Stimulated activated CD8-positive, alpha-beta memory T cell treated with anti-CD3 and anti-CD28 coated beads, Interleukin-7, amount 100 ng/mL, for 24 hours (primary cell): ENCODE data around the gene SH3BP5.

Source experiments
- DNase-seq: peaks from one replicate; pipeline ENCODE4 v3.0.0-alpha.2; 2020; ENCODE audit warnings: low read depth

Gene SH3BP5

DNA sequence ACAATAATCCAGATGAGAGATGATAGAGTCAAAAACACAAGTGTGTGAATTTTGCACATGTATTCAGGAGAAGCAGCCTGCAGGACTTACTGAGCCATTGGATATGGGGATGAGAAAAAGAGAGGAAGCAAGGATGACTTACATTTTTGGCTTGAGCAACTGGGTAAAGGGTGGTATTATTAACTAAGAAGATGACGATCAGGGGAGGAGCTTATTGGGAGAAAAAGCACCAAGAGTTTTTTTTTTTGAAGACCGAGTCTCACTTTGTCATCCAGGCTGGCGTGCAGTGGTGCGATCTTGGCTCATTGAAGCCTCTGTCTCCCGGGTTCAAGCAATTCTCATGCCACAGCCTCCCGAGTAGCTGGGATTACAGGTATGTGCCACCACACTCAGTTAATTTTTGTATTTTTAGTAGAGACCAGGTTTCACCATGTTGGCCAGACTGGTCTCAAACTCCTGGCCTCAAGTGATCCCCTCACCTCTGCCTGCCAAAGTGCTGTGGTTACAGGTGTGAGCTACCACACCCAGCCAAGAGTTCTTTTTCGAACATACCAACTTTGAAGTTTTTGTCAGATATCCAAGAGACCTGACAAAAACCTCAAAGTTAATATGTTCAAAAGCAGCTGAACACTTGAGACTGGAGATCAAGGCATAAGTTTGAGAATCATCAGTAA is 14.8 kb upstream of the SH3BP5 start:
- DNase-seq = no peak

DNA sequence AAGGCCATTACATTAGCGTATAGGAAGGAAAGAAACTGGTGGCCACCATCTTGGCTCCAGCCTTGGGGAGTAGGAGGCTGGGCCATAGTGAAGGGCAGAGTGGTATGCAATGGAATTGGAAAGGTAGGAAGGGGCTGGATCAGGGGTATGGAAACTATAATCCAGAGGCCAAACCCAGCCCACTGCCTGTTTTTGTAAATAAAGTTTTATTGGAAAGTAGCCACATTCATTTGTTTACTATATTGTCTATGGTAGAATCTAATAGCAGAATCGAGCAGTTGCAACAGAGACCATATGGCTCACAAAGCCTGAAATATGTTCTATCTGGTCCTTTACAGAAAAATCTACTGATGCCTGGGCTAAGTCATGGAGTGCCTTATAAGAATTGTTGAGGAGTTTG is 14.1 kb upstream of the SH3BP5 start:
- no peak for DNase-seq

DNA sequence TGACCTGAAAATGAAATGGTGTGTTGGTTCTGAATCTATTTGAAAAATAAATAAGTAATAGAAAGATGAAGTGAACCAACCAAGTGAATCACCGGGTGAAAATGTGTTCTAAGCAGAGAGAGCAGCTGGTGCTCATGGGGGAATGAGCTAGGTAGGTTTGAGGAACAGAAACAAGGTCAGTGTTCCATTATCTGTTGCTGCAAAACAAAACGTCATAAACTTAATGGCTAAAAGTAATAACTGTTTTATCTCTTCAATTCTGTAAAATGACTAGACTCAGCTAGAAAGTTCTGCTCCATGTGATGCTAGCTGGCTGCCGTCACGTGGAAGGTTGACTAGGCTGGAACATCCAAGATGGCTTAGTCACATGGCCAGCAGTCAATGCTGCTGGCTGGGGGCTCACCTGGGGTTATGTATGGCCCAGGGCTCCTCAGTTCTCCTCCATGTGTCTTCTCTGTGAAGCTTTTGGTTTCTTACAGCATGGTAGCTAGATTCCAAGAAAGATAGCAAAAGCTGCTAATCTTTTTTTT is 13.3 kb upstream of the SH3BP5 start:
- DNase-seq = no peak

DNA sequence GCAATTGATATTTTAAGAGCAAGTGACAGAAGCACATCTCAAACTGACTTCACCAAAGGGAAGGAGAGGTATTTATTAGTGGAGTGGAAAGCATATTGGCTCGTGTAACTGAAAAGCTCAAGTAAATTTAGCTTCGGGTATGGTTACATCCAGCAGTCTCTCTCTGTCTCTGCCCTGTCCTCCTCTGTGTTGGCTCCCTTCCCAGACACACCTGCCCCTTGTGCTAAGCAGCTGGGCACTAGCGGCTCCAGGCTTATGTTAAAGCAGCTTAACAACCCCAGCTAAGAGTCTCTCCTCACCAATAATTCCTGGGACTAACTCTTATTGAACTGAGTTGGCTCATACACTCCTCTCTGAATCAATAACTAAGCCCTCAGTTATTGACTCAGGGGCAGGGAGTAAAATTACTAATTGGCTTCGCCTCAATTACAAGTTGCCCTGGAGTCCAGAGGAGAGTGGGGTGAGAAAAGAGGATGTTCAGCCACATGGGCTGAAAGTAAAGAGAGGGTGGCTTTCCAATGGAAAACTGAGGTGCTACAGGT is 12.8 kb upstream of the SH3BP5 start:
- no peak for DNase-seq

DNA sequence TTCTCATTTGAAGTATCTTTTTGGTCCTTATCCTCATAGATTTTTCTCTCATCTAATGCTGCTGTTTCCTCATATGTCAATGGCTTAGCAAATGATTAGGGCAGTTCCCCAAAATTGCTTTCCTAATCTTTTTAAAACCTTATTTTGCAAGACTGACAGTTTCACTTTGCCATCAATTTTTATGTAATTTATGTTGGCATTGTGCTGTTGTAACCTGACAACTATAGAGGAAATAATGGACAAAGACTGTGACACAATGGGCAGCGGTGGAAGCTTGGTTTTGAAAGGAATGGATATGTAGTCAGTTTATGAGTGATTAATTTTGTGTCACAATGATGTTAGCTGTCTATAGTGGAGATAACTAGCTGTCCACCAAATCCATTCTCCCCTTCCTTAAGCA is 10.6 kb upstream of the SH3BP5 start:
- DNase-seq = no peak

DNA sequence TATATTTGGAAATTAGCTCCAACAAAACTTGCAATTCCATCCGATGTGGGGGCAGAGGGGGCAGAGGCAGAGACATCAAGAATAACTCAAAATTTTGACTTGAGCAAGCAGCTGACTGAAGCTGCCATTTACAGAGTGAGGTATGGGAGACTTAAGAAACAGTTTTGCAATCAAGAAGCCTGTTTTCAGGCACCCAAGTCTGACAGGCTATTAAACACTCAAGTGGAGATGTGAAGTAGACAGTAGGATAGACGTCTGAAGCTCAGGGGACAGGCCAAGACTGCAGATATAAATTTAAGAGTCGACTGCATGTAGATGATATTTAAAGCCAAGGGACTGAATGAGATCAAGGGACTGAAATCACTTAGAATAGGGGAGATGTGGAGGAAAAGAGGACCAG is 9.9 kb upstream of the SH3BP5 start:
- DNase-seq = no peak

DNA sequence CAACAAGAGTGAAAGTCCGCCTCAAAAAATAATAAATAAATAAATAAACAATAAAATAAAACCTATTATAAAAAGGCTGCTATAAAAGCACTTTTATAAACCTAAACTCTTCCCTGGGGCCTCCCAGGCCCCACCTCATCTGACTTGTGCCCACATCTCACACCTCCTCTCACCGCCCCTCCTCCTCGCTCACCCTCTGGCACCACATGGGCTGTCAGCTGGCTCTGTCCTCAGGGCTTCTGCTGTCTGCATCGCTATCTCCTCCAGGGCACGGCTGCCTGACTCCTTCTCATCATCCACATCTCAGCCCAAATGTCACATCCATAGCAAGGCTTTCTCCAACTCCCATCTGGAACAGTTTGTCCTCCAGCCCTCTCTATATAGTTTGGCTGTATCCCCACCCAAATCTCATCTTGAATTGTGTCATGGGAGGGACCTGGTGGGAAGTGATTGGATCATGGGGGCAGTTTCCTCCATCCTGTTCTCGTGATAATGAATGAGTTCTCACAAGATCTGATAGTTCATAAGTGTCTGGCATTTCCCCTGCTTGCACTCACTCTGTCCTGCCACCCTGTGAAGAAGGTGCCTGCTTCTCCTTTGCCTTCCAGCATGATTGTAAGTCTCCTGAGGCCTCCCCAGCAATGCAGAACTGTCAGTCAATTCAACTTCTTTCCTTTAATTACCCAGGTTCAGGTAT is 8.8 kb upstream of the SH3BP5 start:
- no peak for DNase-seq

DNA sequence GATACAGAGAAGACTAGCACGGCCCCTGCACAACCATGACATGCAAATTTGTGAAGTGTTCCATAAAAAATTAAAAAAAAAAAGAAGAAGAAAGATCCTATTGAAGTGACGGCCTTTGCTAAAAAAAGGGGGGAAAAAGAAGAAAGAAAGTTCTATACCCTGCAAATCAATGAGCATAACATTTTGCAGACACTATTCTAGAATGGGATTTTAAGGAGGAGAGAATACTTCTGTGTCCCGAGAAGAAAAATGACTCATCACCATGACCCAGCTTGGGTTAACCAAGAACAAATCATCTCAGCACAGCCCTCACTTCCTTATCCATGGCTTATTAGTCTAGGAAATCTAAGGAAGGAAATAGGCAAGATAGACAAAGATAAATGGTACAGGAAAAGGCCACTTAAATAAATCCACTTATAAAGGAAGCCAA is 7.4 kb upstream of the SH3BP5 start:
- DNase-seq = no peak

DNA sequence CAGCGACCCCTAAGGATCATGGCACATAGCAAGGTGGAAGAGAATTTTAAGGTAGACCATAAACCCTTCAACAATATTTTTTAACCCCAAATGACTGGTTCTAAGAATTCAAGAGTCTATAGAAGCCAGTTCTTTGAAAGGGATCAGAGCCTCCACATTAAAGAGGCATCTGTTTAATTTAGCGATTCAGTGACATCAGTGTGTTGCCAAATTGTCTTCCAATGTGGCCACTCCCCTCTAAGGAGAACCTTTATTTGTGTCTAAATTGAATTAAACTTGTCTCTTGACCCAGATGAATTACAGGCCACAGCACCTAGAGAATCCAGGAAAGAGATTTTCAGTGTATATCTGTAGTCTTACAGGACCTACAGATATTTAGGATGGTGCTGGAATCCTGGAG is 6.6 kb upstream of the SH3BP5 start:
- DNase-seq = no peak

DNA sequence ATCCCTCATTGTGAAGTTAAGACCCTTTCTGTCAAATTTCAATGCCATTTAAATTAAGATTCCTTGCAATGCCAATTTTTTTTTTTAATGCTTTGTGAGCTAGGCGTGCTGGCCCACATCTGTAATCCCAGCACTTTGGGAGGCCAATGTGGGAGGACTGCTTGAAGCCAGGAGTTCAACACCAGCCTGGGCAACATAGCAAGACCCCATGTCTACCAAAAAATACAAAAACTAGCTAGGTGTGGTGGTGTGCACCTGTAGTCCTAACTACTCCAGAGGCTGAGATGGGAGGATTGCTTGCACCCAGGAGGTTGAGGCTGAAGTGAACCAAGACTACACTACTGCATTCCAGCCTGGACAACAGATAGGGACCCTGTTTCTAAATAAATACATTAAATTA is 5.6 kb upstream of the SH3BP5 start:
- DNase-seq = no peak

DNA sequence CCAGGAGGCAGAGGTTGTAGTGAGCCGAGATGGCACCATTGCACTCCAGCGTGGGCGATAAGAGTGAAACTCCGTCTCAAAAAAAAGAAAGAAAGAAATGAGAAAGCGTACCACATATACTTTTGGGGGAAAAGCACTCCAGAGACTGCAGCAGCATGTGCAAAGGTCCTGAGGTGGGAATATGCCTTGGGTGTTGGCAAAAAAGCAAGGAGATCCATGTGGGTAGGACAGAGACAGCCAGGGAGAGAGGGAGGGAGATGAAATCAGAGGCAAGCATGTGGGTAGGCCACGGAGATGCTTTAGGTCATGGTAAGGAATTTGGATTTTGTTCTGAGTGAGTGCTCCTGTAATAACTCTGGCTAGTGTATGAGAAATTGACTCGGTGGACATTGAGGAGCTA is 3.7 kb upstream of the SH3BP5 start:
- no peak for DNase-seq

DNA sequence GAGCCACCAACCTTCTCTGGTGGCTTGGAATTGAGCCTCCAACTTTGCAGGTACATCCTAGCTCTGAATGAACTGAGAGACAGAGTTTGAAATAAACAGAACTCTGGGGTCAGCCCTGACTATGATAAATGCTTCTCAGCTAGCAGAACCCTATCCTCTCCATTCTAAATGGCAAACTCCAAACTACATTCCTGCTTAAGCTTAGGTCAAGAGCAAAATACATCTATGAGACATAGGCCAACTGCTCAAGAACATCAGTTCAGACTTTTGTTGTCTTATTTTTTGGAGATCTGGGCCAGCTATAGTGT is 1.5 kb upstream of the SH3BP5 start:
- no peak for DNase-seq

DNA sequence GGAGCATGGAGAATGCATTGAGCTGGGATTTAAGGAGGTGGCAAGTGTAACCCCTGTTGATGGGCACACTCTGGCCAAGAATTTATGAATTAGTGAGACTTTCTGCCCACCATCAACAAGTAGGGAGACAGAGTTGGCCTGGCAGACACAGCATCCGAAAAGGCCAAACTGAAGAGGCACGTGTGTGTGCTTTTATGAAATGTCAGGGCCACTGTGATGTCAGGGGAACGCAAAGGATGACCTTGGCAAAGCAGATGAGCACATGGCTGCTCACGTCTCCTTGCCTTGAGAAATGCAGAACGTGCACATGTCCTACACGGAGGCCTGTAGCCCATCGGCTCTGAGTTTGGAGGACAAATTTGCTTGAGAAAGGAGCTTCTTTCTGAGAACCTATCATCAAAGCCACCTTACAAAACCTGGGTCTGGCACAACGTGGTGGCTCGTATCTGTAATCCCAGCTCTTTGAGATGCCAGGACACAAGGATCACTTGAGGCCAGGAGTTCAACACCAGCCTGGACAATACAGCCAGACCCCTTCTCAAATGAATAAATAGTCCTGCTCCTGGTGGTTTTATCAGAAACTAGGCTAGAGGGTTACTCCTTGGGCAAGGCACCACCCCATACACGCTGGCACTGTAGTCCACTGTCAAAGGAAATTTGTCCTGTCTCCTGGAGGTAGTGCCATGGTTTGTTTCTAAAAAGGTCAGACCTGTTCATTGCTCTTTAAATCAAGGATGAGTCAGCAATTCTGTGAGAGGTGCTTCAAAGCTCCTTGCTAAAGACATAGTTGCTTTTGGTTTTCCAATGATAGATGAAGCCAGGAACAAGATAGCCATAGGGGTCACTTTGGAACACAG is 941 bp upstream of the SH3BP5 start:
- no peak for DNase-seq

DNA sequence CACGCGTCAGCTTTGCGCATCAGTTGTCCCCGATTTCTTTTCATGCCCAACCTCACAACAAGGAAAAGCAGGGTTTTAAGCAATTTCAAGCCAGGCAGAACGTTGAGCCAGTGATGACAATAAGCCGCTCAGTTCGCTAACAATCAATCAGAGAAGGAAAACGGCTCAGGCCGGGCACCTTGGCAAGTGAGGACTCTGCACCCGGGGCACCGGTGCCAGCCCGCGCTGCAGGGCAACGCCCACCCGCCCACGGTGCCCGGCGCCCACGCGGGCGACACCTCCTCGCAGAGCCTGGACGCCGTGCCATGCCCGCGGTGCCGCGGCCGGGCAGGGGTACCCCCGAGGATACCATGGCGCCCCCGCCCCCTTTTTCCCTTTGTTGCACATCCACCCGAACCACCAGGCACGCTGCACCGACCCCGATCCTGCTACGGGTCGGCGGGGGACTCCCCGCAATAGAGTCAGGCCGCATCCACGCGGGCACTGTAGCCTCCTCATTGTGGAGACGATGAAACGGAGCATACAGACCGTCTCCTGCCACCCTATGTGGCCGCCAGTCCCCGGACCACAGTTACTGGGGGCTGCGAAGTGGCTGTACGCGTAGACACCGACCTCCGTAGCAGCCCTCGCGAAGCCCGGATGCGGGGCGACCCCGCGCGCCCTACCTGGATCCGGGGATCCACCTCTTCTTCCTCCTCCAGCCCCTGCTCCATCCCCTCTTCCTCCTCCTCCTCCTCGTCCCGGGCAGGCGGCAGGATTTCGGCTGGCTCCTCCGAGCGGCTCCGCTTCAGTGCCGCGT is 581 bp downstream of the SH3BP5 start:
- DNase-seq = no peak

DNA sequence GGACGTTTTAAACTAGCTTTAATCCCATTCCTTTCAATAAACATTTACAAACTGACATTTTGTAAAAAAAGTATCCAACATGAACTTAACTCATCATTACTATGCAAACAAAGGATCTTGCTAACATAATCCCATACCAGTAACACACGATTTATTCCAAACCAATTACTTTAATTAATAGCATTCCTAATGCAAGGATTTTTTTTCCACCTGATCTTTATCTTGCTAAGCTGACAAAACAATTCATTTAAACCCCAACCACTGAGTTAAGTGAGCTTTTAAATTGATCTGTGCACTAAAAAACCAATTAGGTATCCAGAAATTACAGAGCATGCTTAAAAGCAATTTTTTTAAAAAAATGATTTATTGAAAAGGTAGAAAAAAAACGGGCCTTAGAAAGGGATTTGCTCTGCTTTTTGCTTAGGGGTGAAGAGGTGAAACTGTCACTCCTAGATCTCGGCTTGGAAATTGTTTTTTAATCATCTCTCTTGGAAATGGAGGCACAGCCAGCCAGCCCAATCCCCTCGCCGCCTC is 1.2 kb downstream of the SH3BP5 start:
- no peak for DNase-seq

DNA sequence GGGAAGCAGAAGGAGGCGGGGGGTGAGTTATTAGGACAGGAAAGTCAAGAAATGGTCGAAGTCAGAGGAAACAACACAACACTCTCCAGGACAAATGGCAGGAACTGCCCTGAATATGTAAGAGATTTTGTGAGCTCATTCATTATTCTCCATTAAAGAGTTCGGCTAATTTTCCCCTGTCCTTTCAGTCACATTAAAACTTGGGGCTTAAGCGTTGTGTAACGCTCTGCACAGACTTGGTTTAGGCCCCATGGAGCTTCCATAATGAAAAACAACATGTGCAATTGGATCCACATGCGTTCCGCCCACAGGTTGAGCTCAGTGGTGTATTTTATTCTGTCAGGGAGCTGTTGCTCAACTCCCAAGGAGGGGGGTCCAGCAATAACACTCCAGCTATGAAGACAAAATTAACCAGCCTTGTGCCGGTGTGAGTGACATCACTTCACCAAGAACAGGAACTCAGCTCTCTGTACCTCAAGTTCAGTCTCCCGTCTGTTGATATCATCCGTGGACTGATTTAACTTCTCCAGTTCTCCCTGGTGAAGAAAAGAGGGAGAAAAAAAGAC is 2.3 kb downstream of the SH3BP5 start:
- DNase-seq = no peak

DNA sequence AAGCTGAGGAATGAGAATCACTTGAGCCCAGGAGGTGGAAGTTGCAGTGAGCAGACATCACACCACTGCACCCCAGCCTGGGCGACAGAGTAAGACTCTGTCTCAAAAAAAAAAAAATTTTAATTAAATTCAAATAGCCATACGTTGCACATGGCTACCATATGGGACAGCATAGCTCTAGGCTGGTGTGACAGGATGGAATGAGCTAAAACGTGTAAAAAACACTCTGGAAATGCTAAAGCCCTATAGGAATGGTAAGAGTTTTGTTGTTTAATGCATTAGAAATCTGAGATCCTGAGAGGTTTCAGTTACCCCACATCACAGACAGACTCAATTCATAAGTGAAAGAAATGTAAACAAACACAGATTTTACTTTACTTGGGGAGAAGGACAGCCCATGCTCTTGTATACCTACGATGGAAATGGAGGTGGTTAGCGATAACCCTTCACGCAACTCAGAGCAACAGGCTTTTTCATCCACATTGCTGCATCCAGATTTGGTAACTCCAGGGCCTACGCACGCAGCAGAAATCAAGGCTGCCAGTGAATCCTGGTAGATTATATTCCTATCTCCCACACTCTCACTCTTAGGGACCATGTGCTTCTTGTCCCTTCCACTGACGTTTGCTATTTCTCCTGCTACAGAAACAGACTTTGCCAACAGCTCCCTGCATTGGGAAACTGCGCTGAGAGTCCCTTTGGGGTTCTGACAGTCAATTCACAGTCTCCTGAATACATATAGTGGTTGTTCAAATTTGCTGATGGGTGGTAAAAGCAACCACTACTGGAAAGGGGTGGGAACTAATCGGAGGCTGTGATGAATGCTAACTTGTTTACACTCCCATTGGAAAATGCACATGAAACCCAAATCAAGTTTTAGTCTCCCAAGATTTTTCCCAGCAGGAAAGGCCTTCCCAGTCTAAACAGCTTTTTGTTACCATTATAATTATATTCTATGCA is 3.1 kb downstream of the SH3BP5 start:
- DNase-seq = no peak

DNA sequence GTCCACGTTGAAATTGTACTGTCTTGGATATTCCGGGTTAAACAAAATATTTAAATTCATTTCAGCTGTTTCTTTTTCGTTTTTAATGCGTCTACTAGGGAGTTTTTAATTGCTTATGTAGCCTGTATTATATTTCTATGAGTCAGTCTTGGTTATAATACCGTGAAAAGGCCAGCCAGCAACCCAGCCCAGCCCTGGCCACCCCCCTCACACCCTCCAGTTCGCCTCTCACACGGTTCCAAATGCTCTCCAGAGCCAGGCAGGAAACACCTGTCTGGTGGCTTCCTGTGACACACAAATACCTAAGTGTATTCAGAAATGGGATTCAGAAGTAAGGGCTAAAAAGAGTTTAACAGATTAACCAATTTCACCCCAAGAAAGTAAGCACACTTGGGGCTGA is 4.4 kb downstream of the SH3BP5 start:
- no peak for DNase-seq

DNA sequence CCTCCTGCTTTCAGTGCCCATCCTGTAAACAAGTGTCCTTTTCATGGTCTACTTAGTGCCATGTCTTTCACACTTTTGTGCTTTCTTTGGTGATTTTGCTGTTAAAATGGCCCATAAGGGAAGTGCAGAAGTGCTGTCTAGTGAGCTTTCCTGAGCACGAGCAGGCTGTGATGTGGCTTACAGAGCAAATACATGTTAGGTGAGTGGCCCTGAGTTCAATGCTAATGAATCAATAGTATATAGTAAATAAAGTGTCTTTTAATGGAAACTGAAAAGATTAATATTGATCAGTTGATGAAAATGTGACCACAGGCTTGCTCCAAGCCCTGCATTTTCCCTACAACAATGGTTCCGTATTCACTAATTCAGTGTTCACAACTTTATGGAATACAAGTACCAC is 5.7 kb downstream of the SH3BP5 start:
- DNase-seq = no peak

DNA sequence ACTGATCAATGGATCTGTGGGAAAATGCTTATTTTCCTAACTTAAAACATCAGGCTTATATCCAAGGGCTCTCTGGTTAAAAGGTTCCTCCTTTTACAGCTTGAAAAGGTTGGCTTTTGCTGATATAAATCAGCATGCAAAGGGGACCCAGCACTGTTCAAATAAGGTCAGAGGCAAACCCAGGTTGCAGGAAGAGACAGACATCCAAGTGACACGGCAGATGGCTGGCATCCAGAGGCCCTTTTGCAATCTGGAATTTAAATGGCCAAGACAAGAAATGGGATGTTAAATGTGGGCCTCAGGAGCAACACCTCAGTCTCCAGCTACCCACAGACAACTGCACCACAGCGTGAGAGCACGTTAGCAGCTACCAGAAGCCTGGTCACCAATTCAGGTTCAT is 6.3 kb downstream of the SH3BP5 start:
- no peak for DNase-seq
